Esophagus squamous epithelium (tissue), 5 donors: Measurements from ENCODE around the gene DXO. TPM values are rescaled to one million over a fixed set of nuclear protein-coding genes. Genes with fewer than 3 reads are reported as not detected.
"Not testable (repeated sequence)": the region's sequence is repeated elsewhere in the genome, so short reads cannot be mapped to it uniquely, and the experiment has no call there.

Experiments used
- DNase-seq: peaks from one replicate; lab custom pipeline; 2025; lab: John Stamatoyannopoulos, UW
- H3K27ac ChIP-seq, 4 donors: fragments of 200-600 bp; sonication (generic); one replicate each; pipeline ENCODE4 v1.5.1; 2016 to 2019; ENCODE audit warnings: mild to moderate bottlenecking in 1 of 4
- H3K27me3 ChIP-seq, 4 donors: fragments of 200-600 bp; sonication (generic); 1 replicate in 3 of 4; 2 replicates in 1 of 4; pipeline versions ENCODE4 v1.5.1 to v1.6.0; 2017 to 2021; ENCODE audit warnings: antibody characterized with exemption in 1 of 4
- H3K36me3 ChIP-seq, 3 donors: fragments of 200-600 bp; sonication (generic); one replicate each; pipeline ENCODE4 v1.5.1; 2016 to 2019
- H3K4me1 ChIP-seq, 3 donors: fragments of 200-600 bp; sonication (generic); one replicate each; pipeline ENCODE4 v1.5.1; 2017 to 2019
- H3K4me3 ChIP-seq, 4 donors: fragments of 200-600 bp; sonication (generic); 1 replicate in 3 of 4; 2 replicates in 1 of 4; pipeline ENCODE4 v1.5.1; 2016 to 2019; ENCODE audit warnings: mild to moderate bottlenecking in 2 of 4, moderate library complexity in 1 of 4
- H3K9me3 ChIP-seq, 3 donors: fragments of 200-600 bp; sonication (generic); one replicate each; pipeline ENCODE4 v1.5.1; 2016 to 2019
- CTCF ChIP-seq, 6 experiments: fragments of 450-650 bp in 4 of 6; fragments of 200-600 bp in 2 of 6; sonication (generic) in 2 of 6; IDR thresholded peaks; one replicate each; pipeline ENCODE4 v1.5.1; 2016 to 2019; ENCODE audit warnings: antibody characterized with exemption in 6 of 6, mild to moderate bottlenecking in 4 of 6, moderate library complexity in 4 of 6
- POLR2A ChIP-seq, 4 donors: fragments of 450-650 bp; IDR thresholded peaks; one replicate each; pipeline ENCODE4 v1.6.1; 2017; ENCODE audit warnings: antibody characterized with exemption in 4 of 4, mild to moderate bottlenecking in 4 of 4, moderate library complexity in 3 of 4
- WGBS, 2 donors: methylation state at CpG; one replicate each; pipeline ENCODE4 v1.1.5; 2018; 5-methylcytosine and 5-hydroxymethylcytosine counted together
- intact Hi-C: fragments of 100-400 bp; cut with DNase I; formaldehyde crosslinking; loops from one replicate; pipeline ENCODE4 v1.15.0; 2022
- total RNA-seq, 4 donors: library from RNA; depleted of rRNA; stranded (reverse); fragments of >200 nt; gene quantifications; one replicate each; pipeline ENCODE4 v1.1.0, GENCODE V29; 2016
- donor health status: DM: yes; HTN: yes; CAD: no.

DXO gene
- total RNA-seq, 4 donors from 2014 or later = 7.8 to 13.2 (median 8.8) TPM

- Histone ChIP-seq H3K4me1 (no peaks in the 10 kb centered on the region), H3K36me3 (no peaks in the 10 kb centered on the region), H3K27ac (no peak overlapping the region), H3K9me3 (no peaks in the 10 kb centered on the region), H3K27me3 (peaks cover 0 to 18% (median 0%) of the 10 kb centered on the region in 4 donors), H3K4me3 (no peak overlapping the region)
- TF ChIP-seq CTCF (IDR thresholded peaks at IDR 0.05) (no peak), POLR2A (IDR thresholded peaks at IDR 0.05) (no peak)
- no peak for DNase-seq
- 68 to 85% methylated on average over 3 of the region's 3 CpGs for WGBS, 2 donors
- intact Hi-C loops = no loop called here
Observed at GRCh38 chr6:31935021-31935420, 36.9 kb downstream of the DXO start.

- Histone ChIP-seq H3K27ac (no peak overlapping the region), H3K9me3 (no peaks in the 10 kb centered on the region), H3K27me3 (peaks cover 0 to 19% (median 0%) of the 10 kb centered on the region in 4 donors), H3K36me3 (no peaks in the 10 kb centered on the region), H3K4me1 (no peaks in the 10 kb centered on the region), H3K4me3 (no peak overlapping the region)
- TF ChIP-seq POLR2A (IDR thresholded peaks at IDR 0.05) (no peak), CTCF (IDR thresholded peaks at IDR 0.05) (no peak)
- no peak for DNase-seq
- intact Hi-C loops = no loop called here
- 70 to 79% methylated on average over 4 of the region's 19 CpGs for WGBS, 2 donors
Observed at GRCh38 chr6:31933537-31933936, 38.4 kb downstream of the DXO start.

- H3K27ac ChIP-seq, DNase-seq: not testable (repeated sequence)
Observed at GRCh38 chr6:31932137-31932536, 39.8 kb downstream of the DXO start.

GRCh38 chr6:31930962-31931361 lies 41.0 kb downstream of the DXO start:
- no peak for DNase-seq
- Histone ChIP-seq H3K27me3 (peaks cover 0 to 22% (median 0%) of the 10 kb centered on the region in 4 donors), H3K4me3 (no peak overlapping the region), H3K9me3 (no peaks in the 10 kb centered on the region), H3K36me3 (no peaks in the 10 kb centered on the region), H3K27ac (no peak overlapping the region), H3K4me1 (no peaks in the 10 kb centered on the region)
- WGBS, 2 donors = 76 to 96% methylated on average over 1 of the region's 1 CpG
- TF ChIP-seq CTCF (IDR thresholded peaks at IDR 0.05) (no peak), POLR2A (IDR thresholded peaks at IDR 0.05) (no peak)
- intact Hi-C loops = no loop called here

More at GRCh38 chr6:31932137-31932536, 39.8 kb downstream of the DXO start:
- intact Hi-C loops, H3K9me3 ChIP-seq, H3K36me3 ChIP-seq, H3K4me3 ChIP-seq, H3K4me1 ChIP-seq: not testable (repeated sequence)
- WGBS, 2 donors = no CpG with 5 or more reads among the region's 32 CpGs
- H3K27me3 ChIP-seq = peaks cover 0 to 22% (median 0%) of the 10 kb centered on the region in 4 donors

GRCh38 chr6:31928672-31928939 lies 43.3 kb downstream of the DXO start:
- no peak overlapping the region for H3K27ac ChIP-seq
- intact Hi-C loops = no loop called here
- WGBS, 2 donors = 65 to 83% methylated on average over 4 to 8 of the region's 9 CpGs
- no peaks in the 10 kb centered on the region for H3K9me3 ChIP-seq
- no peak for DNase-seq
- no peaks in the 10 kb centered on the region for H3K4me1 ChIP-seq
- TF ChIP-seq POLR2A (IDR thresholded peaks at IDR 0.05) (no peak), CTCF (IDR thresholded peaks at IDR 0.05) (no peak)
- peak overlapping the region in 1 of 4 donors; percentile 49 for H3K4me3 ChIP-seq
- H3K36me3 ChIP-seq = no peaks in the 10 kb centered on the region
- H3K27me3 ChIP-seq = peaks cover 0 to 20% (median 0%) of the 10 kb centered on the region in 4 donors
